Hepatocyte (in vitro differentiated cells): ENCODE data around the gene CTBP2. TPM values are rescaled to one million over a fixed set of nuclear protein-coding genes. Genes with fewer than 3 reads are reported as not detected.

Source experiments
- DNase-seq: peaks from one replicate; pipeline ENCODE4 v3.0.0-alpha.2; 2016; ENCODE audit warnings: low spot score
- H2AFZ ChIP-seq: fragments of 200-600 bp; sonication (generic); 2 replicates; pipeline ENCODE4 v1.6.0; 2016; ENCODE audit warnings: antibody characterized with exemption, mild to moderate bottlenecking
- H3K27ac ChIP-seq: fragments of 200-600 bp; sonication (generic); 2 replicates; pipeline ENCODE4 v1.5.1; 2016; ENCODE audit warnings: mild to moderate bottlenecking
- H3K27me3 ChIP-seq: fragments of 200-600 bp; sonication (generic); 2 replicates; pipeline ENCODE4 v1.6.1; 2016
- H3K36me3 ChIP-seq: fragments of 200-600 bp; sonication (generic); replicated peaks from 2 replicates; pipeline ENCODE4 v1.5.1; 2016; ENCODE audit warnings: low read depth; ENCODE audit not compliant: insufficient read depth
- H3K4me1 ChIP-seq: fragments of 200-600 bp; sonication (generic); 2 replicates; pipeline ENCODE4 v1.5.1; 2016; ENCODE audit warnings: mild to moderate bottlenecking, moderate library complexity; ENCODE audit not compliant: insufficient read depth
- H3K4me2 ChIP-seq: fragments of 200-600 bp; sonication (generic); 2 replicates; pipeline ENCODE4 v1.6.0; 2016
- H3K4me3 ChIP-seq: fragments of 200-600 bp; sonication (generic); 2 replicates; pipeline ENCODE4 v1.5.1; 2016; ENCODE audit warnings: mild to moderate bottlenecking
- H3K79me2 ChIP-seq: fragments of 200-600 bp; sonication (generic); 2 replicates; pipeline ENCODE4 v1.6.0; 2017; ENCODE audit warnings: mild to moderate bottlenecking
- H3K9me2 ChIP-seq: fragments of 200-600 bp; sonication (generic); replicated peaks from 2 replicates; pipeline ENCODE4 v1.6.0; 2017; ENCODE audit warnings: mild to moderate bottlenecking; ENCODE audit not compliant: insufficient read depth
- H3K9me3 ChIP-seq: fragments of 200-600 bp; sonication (generic); 2 replicates; pipeline ENCODE4 v1.5.1; 2016; ENCODE audit warnings: low read depth, mild to moderate bottlenecking
- H4K20me1 ChIP-seq: fragments of 200-600 bp; sonication (generic); 2 replicates; pipeline ENCODE4 v1.6.0; 2016; ENCODE audit warnings: mild to moderate bottlenecking; ENCODE audit not compliant: insufficient read depth, poor library complexity, severe bottlenecking
- CTCF ChIP-seq: fragments of 200-600 bp; sonication (generic); IDR thresholded peaks from 2 replicates; pipeline ENCODE4 v1.5.1; 2016; ENCODE audit warnings: antibody characterized with exemption, mild to moderate bottlenecking; ENCODE audit not compliant: poor library complexity
- EZH2 ChIP-seq: fragments of 200-600 bp; sonication (generic); IDR thresholded peaks from 2 replicates; pipeline ENCODE4 v1.6.1; 2016; ENCODE audit warnings: antibody characterized with exemption, mild to moderate bottlenecking, borderline replicate concordance
- EZH2phosphoT487 ChIP-seq: fragments of 200-600 bp; sonication (generic); IDR thresholded peaks from one replicate; pipeline ENCODE4 v1.6.1; 2018; ENCODE audit warnings: antibody characterized with exemption, mild to moderate bottlenecking, low read depth, moderate library complexity; ENCODE audit not compliant: unreplicated experiment, severe bottlenecking
- whole genome bisulfite sequencing: methylation state at CpG from one replicate; pipeline ENCODE4 v1.1.6; 2016; ENCODE audit warnings: low lambda C conversion rate; ENCODE audit errors: missing lambda C conversion rate; 5-methylcytosine and 5-hydroxymethylcytosine counted together
- polyA plus RNA-seq: library from polyadenylated mRNA; unstranded; fragments of >200 nt; fragmentation: Nextera tagmentation; extraction: Ambion mirVana; gene quantifications from 2 replicates; pipeline ENCODE4 v1.2.1, GENCODE V29; 2016
- total RNA-seq: library from RNA; depleted of rRNA; stranded (reverse); fragments of >200 nt; gene quantifications from 2 replicates; pipeline ENCODE4 v1.2.3, GENCODE V29; 2014

The CTBP2 gene
- total and polyA plus RNA-seq, 2 experiments from 2014 or later = 61.3 to 81.0 TPM

GRCh38 chr10:125021686-125022344 lies 138.5 kb downstream of the CTBP2 start:
- Histone ChIP-seq H3K4me2 (no peak overlapping the region), H3K27ac (no peak overlapping the region), H3K27me3 (no peaks in the 10 kb centered on the region), H3K9me3 (no peaks in the 10 kb centered on the region), H3K4me3 (no peak overlapping the region), H3K4me1 (peaks cover 23% of the 10 kb centered on the region), H3K9me2 (no peaks in the 10 kb centered on the region), H3K79me2 (peaks cover 88% of the 10 kb centered on the region), H4K20me1 (peaks cover 72% of the 10 kb centered on the region), H2AFZ (no peak overlapping the region), H3K36me3 (no peaks in the 10 kb centered on the region)
- TF ChIP-seq EZH2 = no peak
- no peak for TF ChIP-seq CTCF
- TF ChIP-seq EZH2phosphoT487 = no peak
- no peak for DNase-seq
- WGBS = 91% methylated on average over 17 of the region's 17 CpGs

- WGBS = 94% methylated on average over 9 of the region's 9 CpGs
- peaks cover 76% of the 10 kb centered on the region for H4K20me1 ChIP-seq
Measured at GRCh38 chr10:125020871-125021270, 139.5 kb downstream of the CTBP2 start.

GRCh38 chr10:125020386-125020785 lies 140.0 kb downstream of the CTBP2 start:
- Histone ChIP-seq H3K4me1 (peaks cover 20% of the 10 kb centered on the region), H4K20me1 (peaks cover 73% of the 10 kb centered on the region)

More at GRCh38 chr10:125020871-125021270, 139.5 kb downstream of the CTBP2 start:
- no peaks in the 10 kb centered on the region for H3K9me2 ChIP-seq
- H3K36me3 ChIP-seq = no peaks in the 10 kb centered on the region
- H3K9me3 ChIP-seq = no peaks in the 10 kb centered on the region
- no peaks in the 10 kb centered on the region for H3K27me3 ChIP-seq
- DNase-seq = no peak
- H2AFZ ChIP-seq = no peak overlapping the region
- no peak overlapping the region for H3K4me2 ChIP-seq
- H3K79me2 ChIP-seq = peaks cover 95% of the 10 kb centered on the region
- H3K27ac ChIP-seq = no peak overlapping the region
- H3K4me3 ChIP-seq = no peak overlapping the region
- no peak for TF ChIP-seq CTCF
- TF ChIP-seq EZH2 = no peak
- no peak for TF ChIP-seq EZH2phosphoT487
- H3K4me1 ChIP-seq = peaks cover 23% of the 10 kb centered on the region

More at GRCh38 chr10:125020386-125020785, 140.0 kb downstream of the CTBP2 start:
- DNase-seq = no peak
- H3K27ac ChIP-seq = no peak overlapping the region
- TF ChIP-seq EZH2phosphoT487 (no peak), CTCF (no peak), EZH2 (no peak)
- no peaks in the 10 kb centered on the region for H3K9me2 ChIP-seq
- H3K79me2 ChIP-seq = peaks cover 95% of the 10 kb centered on the region
- H3K36me3 ChIP-seq = no peaks in the 10 kb centered on the region
- H3K27me3 ChIP-seq = no peaks in the 10 kb centered on the region
- WGBS = 97% methylated on average over 17 of the region's 17 CpGs
- H3K9me3 ChIP-seq = no peaks in the 10 kb centered on the region
- H2AFZ ChIP-seq = no peak overlapping the region
- no peak overlapping the region for H3K4me2 ChIP-seq
- H3K4me3 ChIP-seq = no peak overlapping the region
